ENCODE results near the gene AHNAK.

- TF ChIP-seq POLR2A (IDR thresholded peaks at IDR 0.05; ENCODE audit: low read depth, low read length) (no peak), TAF1 (IDR thresholded peaks at IDR 0.05; ENCODE audit: borderline replicate concordance, low read depth, low read length) (no peak), POLR2AphosphoS5 (IDR thresholded peaks at IDR 0.05; ENCODE audit: low read depth, low read length) (no peak)
Observed at GRCh38 chr11:62502030-62502730, 44.4 kb downstream of the AHNAK start.

All from GM12892 (cell line).